Esophagus muscularis mucosa (tissue), 4 donors: Measurements from ENCODE around the gene CMTM8. TPM values are rescaled to one million over a fixed set of nuclear protein-coding genes. Genes with fewer than 3 reads are reported as not detected.

Source experiments
- DNase-seq: peaks from one replicate; pipeline ENCODE4 v3.0.0-alpha.2; 2017; ENCODE audit errors: extremely low spot score
- H3K27ac ChIP-seq, 4 donors: fragments of 200-600 bp; sonication (generic); replicated peaks in 1 of 4; 1 replicate in 3 of 4; 2 replicates in 1 of 4; pipeline ENCODE4 v1.5.1; 2016 to 2019; ENCODE audit warnings: mild to moderate bottlenecking in 1 of 4
- H3K27me3 ChIP-seq, 4 donors: fragments of 200-600 bp; sonication (generic); one replicate each; pipeline versions ENCODE4 v1.5.1 to v1.6.0; 2016 to 2019
- H3K36me3 ChIP-seq, 4 donors: fragments of 200-600 bp; sonication (generic); one replicate each; pipeline ENCODE4 v1.5.1; 2016 to 2019
- H3K4me1 ChIP-seq, 4 donors: fragments of 200-600 bp; sonication (generic); one replicate each; pipeline ENCODE4 v1.5.1; 2016 to 2019
- H3K4me3 ChIP-seq, 4 donors: fragments of 200-600 bp; sonication (generic); 1 replicate in 2 of 4; 2 replicates in 2 of 4; pipeline ENCODE4 v1.5.1; 2016 to 2019; ENCODE audit warnings: mild to moderate bottlenecking in 4 of 4, moderate library complexity in 1 of 4
- H3K9me3 ChIP-seq, 4 donors: fragments of 200-600 bp; sonication (generic); 1 replicate in 3 of 4; 2 replicates in 1 of 4; pipeline ENCODE4 v1.5.1; 2016 to 2019
- CTCF ChIP-seq, 3 experiments: fragments of 200-600 bp in 2 of 3; fragments of 450-650 bp in 1 of 3; sonication (generic) in 2 of 3; IDR thresholded peaks; one replicate each; pipeline ENCODE4 v1.5.1; 2017 to 2019; ENCODE audit warnings: antibody characterized with exemption in 3 of 3, mild to moderate bottlenecking in 2 of 3, moderate library complexity in 1 of 3
- EP300 ChIP-seq: sonication (generic); formaldehyde crosslinking; IDR thresholded peaks from one replicate; pipeline ENCODE4 v1.6.1; 2017; ENCODE audit warnings: antibody characterized with exemption
- POLR2A ChIP-seq: fragments of 450-650 bp; IDR thresholded peaks from one replicate; pipeline ENCODE4 v1.6.1; 2017; ENCODE audit warnings: antibody characterized with exemption, moderate library complexity, mild to moderate bottlenecking, low read depth
- POLR2AphosphoS5 ChIP-seq, 2 donors: sonication (generic); formaldehyde crosslinking; IDR thresholded peaks; one replicate each; pipeline ENCODE4 v1.6.1; 2017; ENCODE audit warnings: antibody characterized with exemption in 2 of 2
- WGBS: methylation state at CpG from one replicate; pipeline ENCODE4 v1.1.5; 2018; 5-methylcytosine and 5-hydroxymethylcytosine counted together
- intact Hi-C: fragments of 100-400 bp; cut with DNase I; formaldehyde crosslinking; loops from one replicate; pipeline ENCODE4 v1.15.1; 2023
- total RNA-seq, 4 donors: library from RNA; depleted of rRNA; stranded (reverse); fragments of >200 nt; gene quantifications; one replicate each; pipeline versions ENCODE4 v1.1.0 to v1.2.1, GENCODE V29; 2016

Gene CMTM8
- total RNA-seq, 4 donors from 2014 or later, result 1.7 to 4.2 (median 3.8) TPM

GRCh38 chr3:32195995-32196540 lies 42.4 kb upstream of the CMTM8 start:
- Histone ChIP-seq H3K27me3 (no peaks in the 10 kb centered on the region), H3K27ac (no peak overlapping the region), H3K36me3 (no peaks in the 10 kb centered on the region), H3K4me1 (peaks cover 6 to 13% (median 13%) of the 10 kb centered on the region in 4 donors), H3K9me3 (no peaks in the 10 kb centered on the region), H3K4me3 (no peak overlapping the region)
- DNase-seq, result no peak
- TF ChIP-seq POLR2AphosphoS5 (IDR thresholded peaks at IDR 0.05) (no peak), CTCF (IDR thresholded peaks at IDR 0.05) (no peak), EP300 (no peak)
- 76% methylated on average over 4 of the region's 4 CpGs for WGBS
- intact Hi-C loops, result no loop called here

- TF ChIP-seq POLR2AphosphoS5 (IDR thresholded peaks at IDR 0.05) (no peak), EP300 (no peak), POLR2A (no peak), CTCF (IDR thresholded peaks at IDR 0.05) (no peak)
- Histone ChIP-seq H3K4me3 (no peak overlapping the region), H3K27ac (no peak overlapping the region), H3K27me3 (no peaks in the 10 kb centered on the region), H3K4me1 (peaks cover 6 to 27% (median 13%) of the 10 kb centered on the region in 4 donors), H3K9me3 (no peaks in the 10 kb centered on the region), H3K36me3 (no peaks in the 10 kb centered on the region)
- intact Hi-C loops, result no loop called here
- WGBS, result 100% methylated on average over 1 of the region's 1 CpG
- DNase-seq, result no peak
Observed at GRCh38 chr3:32197991-32198390, 40.5 kb upstream of the CMTM8 start.

GRCh38 chr3:32198714-32199113 lies 39.8 kb upstream of the CMTM8 start:
- Histone ChIP-seq H3K4me3 (no peak overlapping the region), H3K9me3 (no peaks in the 10 kb centered on the region), H3K4me1 (peaks cover 6 to 27% (median 13%) of the 10 kb centered on the region in 4 donors), H3K36me3 (no peaks in the 10 kb centered on the region), H3K27ac (no peak overlapping the region), H3K27me3 (no peaks in the 10 kb centered on the region)
- no peak for DNase-seq
- 90% methylated on average over 3 of the region's 3 CpGs for WGBS
- TF ChIP-seq POLR2AphosphoS5 (IDR thresholded peaks at IDR 0.05), result no peak
- no peak for TF ChIP-seq CTCF (IDR thresholded peaks at IDR 0.05)
- TF ChIP-seq EP300, result no peak
- intact Hi-C loops, result no loop called here

GRCh38 chr3:32200490-32200889 lies 38.0 kb upstream of the CMTM8 start:
- Histone ChIP-seq H3K27ac (peak overlapping the region in 2 of 4 donors; percentile 1 to 40), H3K36me3 (no peaks in the 10 kb centered on the region), H3K27me3 (no peaks in the 10 kb centered on the region), H3K4me3 (no peak overlapping the region), H3K4me1 (peaks cover 0 to 27% (median 8%) of the 10 kb centered on the region in 4 donors), H3K9me3 (no peaks in the 10 kb centered on the region)
- WGBS, result 70% methylated on average over 5 of the region's 7 CpGs
- intact Hi-C loops, result no loop called here
- TF ChIP-seq EP300 (no peak), POLR2AphosphoS5 (IDR thresholded peaks at IDR 0.05) (peak in 1 of 2 donors; percentile 55), CTCF (IDR thresholded peaks at IDR 0.05) (no peak), POLR2A (no peak)
- no peak for DNase-seq
